HCT116 (cell line): ENCODE data around the gene ASB10.

ENCODE experiments used
- ATF3 ChIP-seq: IDR thresholded peaks from 2 replicates; pipeline ENCODE4 v1.6.1; 2012
- CTCF ChIP-seq, 3 experiments: fragments of 200-600 bp in 1 of 3; sonication (generic) in 1 of 3; IDR thresholded peaks in 2 of 3; conservative IDR thresholded peaks in 1 of 3; 2 replicates each; pipeline ENCODE4 v1.5.1; 2012 to 2017; ENCODE audit warnings: low read depth in 2 of 3, low read length in 2 of 3, antibody characterized with exemption in 1 of 3, borderline replicate concordance in 1 of 3, control low read depth in 1 of 3, mild to moderate bottlenecking in 1 of 3, mixed read lengths in 1 of 3, mixed run types in 1 of 3, moderate library complexity in 1 of 3; ENCODE audit not compliant: insufficient read depth in 1 of 3
- EZH2 ChIP-seq: fragments of 200-600 bp; sonication (generic); IDR thresholded peaks from 2 replicates; pipeline ENCODE4 v1.6.1; 2017; ENCODE audit warnings: antibody characterized with exemption, mixed run types
- EZH2phosphoT487 ChIP-seq: fragments of 200-600 bp; IDR thresholded peaks from 2 replicates; pipeline ENCODE4 v1.6.1; 2018; ENCODE audit warnings: antibody characterized with exemption, borderline replicate concordance
- RAD21 ChIP-seq: IDR thresholded peaks from 2 replicates; pipeline ENCODE4 v1.6.1; 2012; ENCODE audit warnings: low read depth, mild to moderate bottlenecking
- SP1 ChIP-seq: IDR thresholded peaks from 2 replicates; pipeline ENCODE4 v1.6.1; 2012; ENCODE audit warnings: low read depth
- YY1 ChIP-seq: IDR thresholded peaks from 2 replicates; pipeline ENCODE4 v1.6.1; 2011; ENCODE audit warnings: low read length, low read depth, moderate library complexity, mild to moderate bottlenecking; ENCODE audit not compliant: insufficient replicate concordance; ENCODE audit errors: extremely low read depth

- TF ChIP-seq EZH2 (no peak), EZH2phosphoT487 (no peak), CTCF (IDR thresholded peaks at IDR 0.05 in 2 of 3, conservative IDR thresholded peaks at IDR 0.05 in 1 of 3; ENCODE audit: borderline replicate concordance in 1 of 3, insufficient read depth in 1 of 3, low read depth in 2 of 3, low read length in 2 of 3) (no peak), SP1 (no peak), RAD21 (no peak), YY1 (no peak), ATF3 (no peak)
Measured at GRCh38 chr7:151235091-151235787, 48.2 kb upstream of the ASB10 start.
